Thymus (tissue), 11 donors: ENCODE data around the gene PET100. TPM values are rescaled to one million over a fixed set of nuclear protein-coding genes. Genes with fewer than 3 reads are reported as not detected.

Experiments
- DNase-seq, 9 donors: peaks; one replicate each; pipeline ENCODE4 v3.0.0-alpha.2; 2013; ENCODE audit warnings: low spot score in 9 of 9, low read depth in 6 of 9, missing footprints in 1 of 9
- H3K27ac ChIP-seq, 2 donors: one replicate each; pipeline ENCODE4 v1.5.1; 2013; ENCODE audit warnings: control low read depth in 1 of 2, low read depth in 1 of 2, low read length in 1 of 2, mild to moderate bottlenecking in 1 of 2, moderate library complexity in 1 of 2
- H3K27me3 ChIP-seq, 2 donors: one replicate each; pipeline ENCODE4 v1.5.1; 2013; ENCODE audit warnings: low read length in 1 of 2; ENCODE audit not compliant: control insufficient read depth in 2 of 2, insufficient read depth in 1 of 2
- H3K36me3 ChIP-seq, 2 donors: one replicate each; pipeline ENCODE4 v1.5.1; 2013; ENCODE audit warnings: low read length in 1 of 2, mild to moderate bottlenecking in 1 of 2, moderate library complexity in 1 of 2; ENCODE audit not compliant: control insufficient read depth in 2 of 2, insufficient read depth in 2 of 2
- H3K4me1 ChIP-seq, 2 donors: one replicate each; pipeline ENCODE4 v1.5.1; 2013; ENCODE audit warnings: low read length in 2 of 2; ENCODE audit not compliant: control insufficient read depth in 2 of 2, insufficient read depth in 2 of 2
- H3K4me3 ChIP-seq, 2 donors: one replicate each; pipeline ENCODE4 v1.5.1; 2013; ENCODE audit warnings: low read length in 2 of 2, control low read depth in 1 of 2, mild to moderate bottlenecking in 1 of 2
- H3K9me3 ChIP-seq, 2 donors: one replicate each; pipeline ENCODE4 v1.5.1; 2013; ENCODE audit warnings: low read length in 1 of 2, mild to moderate bottlenecking in 1 of 2; ENCODE audit not compliant: control insufficient read depth in 2 of 2, insufficient read depth in 1 of 2
- WGBS: extraction: QIAGEN DNeasy Blood & Tissue Kit; methylation state at CpG from one replicate; pipeline ENCODE4 v1.1.7; 2013; 5-methylcytosine and 5-hydroxymethylcytosine counted together
- polyA plus RNA-seq: library from polyadenylated mRNA; stranded (reverse); fragments of 200-250 nt; gene quantifications from one replicate; pipeline ENCODE4 v1.2.3, GENCODE V29; 2013
- total RNA-seq: library from RNA; stranded (reverse); fragments of 120-200 nt; gene quantifications from one replicate; pipeline ENCODE4 v1.2.4, GENCODE V29; 2013
- donor health status: healthy.

Gene PET100
- total and polyA plus RNA-seq, 2 donors = 143 to 216 TPM

GRCh38 chr19:7607874-7608560 is 21.6 kb upstream of the PET100 start:
- DNase-seq = no peak
- Histone ChIP-seq H3K4me3 (no peak overlapping the region), H3K27me3 (peaks cover 0 to 4% of the 10 kb centered on the region in 2 donors), H3K36me3 (no peaks in the 10 kb centered on the region), H3K9me3 (peaks cover 0 to 8% of the 10 kb centered on the region in 2 donors), H3K4me1 (peaks cover 0 to 2% of the 10 kb centered on the region in 2 donors), H3K27ac (no peak overlapping the region)
- WGBS = 94% methylated on average over 25 of the region's 25 CpGs

- WGBS = 90% methylated on average over 31 of the region's 31 CpGs
- no peaks in the 10 kb centered on the region for H3K36me3 ChIP-seq
- no peaks in the 10 kb centered on the region for H3K27me3 ChIP-seq
- DNase-seq = no peak
- H3K27ac ChIP-seq = no peak overlapping the region
- peaks cover 0 to 2% of the 10 kb centered on the region in 2 donors for H3K4me1 ChIP-seq
- H3K4me3 ChIP-seq = no peak overlapping the region
- H3K9me3 ChIP-seq = peaks cover 0 to under 1% of the 10 kb centered on the region in 2 donors
Observed at GRCh38 chr19:7610491-7611240, 18.9 kb upstream of the PET100 start.

- Histone ChIP-seq H3K36me3 (no peaks in the 10 kb centered on the region), H3K9me3 (no peaks in the 10 kb centered on the region), H3K4me1 (peaks cover 0 to 2% of the 10 kb centered on the region in 2 donors), H3K4me3 (no peak overlapping the region), H3K27ac (no peak overlapping the region), H3K27me3 (no peaks in the 10 kb centered on the region)
- WGBS = 94% methylated on average over 41 of the region's 41 CpGs
- DNase-seq = no peak
Observed at GRCh38 chr19:7611541-7612279, 17.9 kb upstream of the PET100 start.

GRCh38 chr19:7612282-7613274 is 17.0 kb upstream of the PET100 start:
- DNase-seq = no peak
- Histone ChIP-seq H3K27ac (no peak overlapping the region), H3K9me3 (no peaks in the 10 kb centered on the region), H3K4me3 (no peak overlapping the region), H3K36me3 (peaks cover 0 to 7% of the 10 kb centered on the region in 2 donors), H3K27me3 (no peaks in the 10 kb centered on the region), H3K4me1 (peaks cover 0 to under 1% of the 10 kb centered on the region in 2 donors)
- WGBS = 95% methylated on average over 81 of the region's 81 CpGs

- Histone ChIP-seq H3K36me3 (peaks cover 16 to 28% of the 10 kb centered on the region in 2 donors), H3K4me1 (no peaks in the 10 kb centered on the region), H3K4me3 (no peak overlapping the region), H3K27me3 (no peaks in the 10 kb centered on the region), H3K27ac (no peak overlapping the region), H3K9me3 (peaks cover 0 to 2% of the 10 kb centered on the region in 2 donors)
- no peak for DNase-seq
- WGBS = 94% methylated on average over 59 of the region's 59 CpGs
Observed at GRCh38 chr19:7614859-7615741, 14.5 kb upstream of the PET100 start.

GRCh38 chr19:7617172-7617571 is 12.4 kb upstream of the PET100 start:
- Histone ChIP-seq H3K9me3 (peaks cover 0 to 2% of the 10 kb centered on the region in 2 donors), H3K27ac (no peak overlapping the region), H3K4me1 (no peaks in the 10 kb centered on the region), H3K36me3 (peaks cover 36 to 49% of the 10 kb centered on the region in 2 donors), H3K27me3 (no peaks in the 10 kb centered on the region), H3K4me3 (no peak overlapping the region)
- 97% methylated on average over 12 of the region's 12 CpGs for WGBS
- no peak for DNase-seq

- no peaks in the 10 kb centered on the region for H3K27me3 ChIP-seq
- WGBS = 95% methylated on average over 28 of the region's 28 CpGs
- peaks cover 0 to 2% of the 10 kb centered on the region in 2 donors for H3K9me3 ChIP-seq
- H3K36me3 ChIP-seq = peaks cover 41 to 54% of the 10 kb centered on the region in 2 donors
- no peak for DNase-seq
- no peak overlapping the region for H3K4me3 ChIP-seq
- H3K27ac ChIP-seq = no peak overlapping the region
- H3K4me1 ChIP-seq = no peaks in the 10 kb centered on the region
Observed at GRCh38 chr19:7617735-7618134, 11.9 kb upstream of the PET100 start.

- peaks cover 0 to 3% of the 10 kb centered on the region in 2 donors for H3K9me3 ChIP-seq
- H3K27ac ChIP-seq = no peak overlapping the region
- 96% methylated on average over 4 of the region's 4 CpGs for WGBS
- H3K36me3 ChIP-seq = peaks cover 46 to 60% of the 10 kb centered on the region in 2 donors
- H3K4me3 ChIP-seq = no peak overlapping the region
- H3K27me3 ChIP-seq = no peaks in the 10 kb centered on the region
- no peaks in the 10 kb centered on the region for H3K4me1 ChIP-seq
- no peak for DNase-seq
Observed at GRCh38 chr19:7618348-7618747, 11.2 kb upstream of the PET100 start.
